GM21381 (cell line): Measurements from ENCODE around the gene RPS10.
"Not testable (repeated sequence)": the region's sequence is repeated elsewhere in the genome, so short reads cannot be mapped to it uniquely, and the experiment has no call there.

Experiments used
- ATAC-seq: cut with Tn5 transposase; IDR thresholded peaks from one replicate; pipeline ENCODE4 v1.9.1; 2021; ENCODE audit warnings: mild to moderate bottlenecking, moderate library complexity; ENCODE audit not compliant: unreplicated experiment

The RPS10 gene

DNA sequence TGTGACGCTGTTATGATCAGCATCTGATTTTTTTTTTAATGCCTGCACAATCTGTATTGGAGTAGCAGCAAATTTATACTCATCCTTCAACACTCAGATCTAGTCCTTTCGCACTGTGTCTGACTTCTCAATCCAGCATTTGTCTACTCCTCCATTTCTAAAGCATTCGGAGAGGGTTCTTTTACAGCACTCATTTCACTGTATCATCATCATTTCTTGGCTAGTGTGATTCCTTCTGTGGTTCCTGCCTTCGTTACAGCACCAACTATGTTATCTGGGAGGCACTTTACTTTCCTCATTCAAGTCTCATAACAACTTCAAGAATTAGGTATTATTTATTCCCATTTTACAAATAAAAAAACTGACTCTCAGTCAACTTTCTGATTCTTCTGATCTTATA, 51.4 kb downstream of the RPS10 start:
- no peak for ATAC-seq

DNA sequence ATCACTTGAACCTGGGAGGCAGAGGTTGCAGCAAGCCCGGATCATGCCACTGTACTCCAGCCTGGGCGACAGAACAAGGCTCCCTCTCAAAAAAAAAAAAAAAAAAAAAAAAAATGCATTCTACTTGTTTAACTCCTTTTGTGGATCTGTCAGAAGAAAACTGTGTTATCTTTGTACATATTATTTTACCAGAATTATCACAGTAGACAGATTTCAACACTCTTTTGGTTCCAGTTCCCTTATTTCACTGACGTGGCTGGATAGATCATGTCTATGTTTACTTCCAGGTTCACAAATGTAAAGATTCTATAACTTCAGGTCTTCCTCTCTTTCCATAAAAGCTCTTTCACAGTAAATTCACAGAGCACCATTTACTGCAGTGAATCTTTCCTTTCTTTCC, 51.8 kb downstream of the RPS10 start:
- no peak for ATAC-seq

DNA sequence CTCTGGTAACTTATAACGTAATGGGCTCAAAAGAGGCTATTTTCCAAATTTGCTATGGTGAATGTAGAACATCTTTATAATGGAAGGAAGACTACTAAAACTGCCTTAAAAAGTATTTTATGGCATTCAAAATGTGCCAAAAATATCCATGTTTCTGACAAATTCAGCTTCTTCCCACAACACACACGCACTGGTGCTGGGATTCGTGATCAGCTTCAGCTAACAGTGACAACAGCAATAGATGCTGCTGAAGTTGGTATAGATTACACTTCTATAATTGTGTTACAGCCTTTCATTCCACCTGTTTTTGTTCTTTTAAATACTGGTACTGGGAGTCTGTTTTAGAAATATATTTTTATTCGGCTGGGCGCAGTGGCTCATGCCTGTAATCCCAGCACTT, 52.4 kb downstream of the RPS10 start:
- no peak for ATAC-seq

DNA sequence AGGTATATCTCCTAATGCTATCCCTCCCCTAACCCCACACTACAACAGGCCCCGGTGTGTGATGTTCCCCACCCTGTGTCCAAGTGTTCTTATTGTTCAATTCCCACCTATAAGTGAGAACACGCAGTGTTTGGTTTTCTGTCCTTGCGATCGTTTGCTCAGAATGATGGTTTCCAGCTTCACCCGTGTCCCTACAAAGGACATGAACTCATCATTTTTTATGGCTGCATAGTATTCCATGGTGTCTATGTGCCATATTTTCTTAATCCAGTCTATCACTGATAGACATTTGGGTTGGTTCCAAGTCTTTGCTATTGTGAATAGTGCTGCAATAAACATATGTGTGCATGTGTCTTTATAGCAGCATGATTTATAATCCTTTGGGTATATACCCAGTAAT, 54.0 kb downstream of the RPS10 start:
- not testable (repeated sequence) for ATAC-seq

DNA sequence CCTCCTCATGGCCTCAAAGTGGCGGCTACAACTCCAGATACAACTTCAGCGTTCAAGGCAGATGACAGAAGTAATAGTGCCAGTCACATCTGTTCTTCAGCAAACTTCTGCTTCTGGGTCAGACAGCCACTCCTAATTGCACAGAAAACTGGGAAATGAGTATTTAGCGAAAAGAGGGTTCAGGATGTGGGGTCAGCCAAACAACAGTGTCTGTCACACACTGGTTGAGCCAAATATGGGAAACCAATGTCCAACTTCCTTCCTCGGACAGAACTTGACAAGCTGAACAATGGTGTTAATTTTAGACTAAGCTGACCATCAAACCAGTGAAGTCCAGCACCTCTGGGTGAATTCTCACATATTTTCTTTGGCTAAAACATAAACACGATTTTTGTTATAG, 55.5 kb downstream of the RPS10 start:
- no peak for ATAC-seq

DNA sequence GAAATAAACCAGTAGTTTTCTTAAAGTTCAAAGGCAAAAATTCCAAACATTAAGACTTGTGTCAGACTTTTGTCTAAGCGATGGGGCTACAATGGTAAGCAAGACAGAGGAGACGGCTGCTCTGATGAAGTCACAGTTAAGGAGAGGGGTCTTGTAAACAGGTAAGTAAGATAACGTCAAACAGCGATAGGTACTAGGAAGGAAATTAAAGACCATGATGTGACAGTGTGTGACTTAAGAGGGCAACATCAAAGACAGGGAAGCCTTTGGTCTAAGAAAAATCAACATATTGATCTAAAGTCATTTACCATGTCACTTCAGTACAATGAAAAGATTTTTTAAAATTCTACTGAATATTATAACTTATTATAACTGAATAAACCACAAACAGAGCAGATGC, 56.5 kb downstream of the RPS10 start:
- no peak for ATAC-seq
